B cell (primary cell): ENCODE measurements around the gene CPNE1. TPM values are rescaled to one million over a fixed set of nuclear protein-coding genes. Genes with fewer than 3 reads are reported as not detected.

Experiments used
- ATAC-seq: fragments of 200-7000 bp; cut with Tn5 transposase; one replicate; pipeline ENCODE4 v1.10.0; 2021; ENCODE audit warnings: low read depth, mild to moderate bottlenecking, moderate number of reproducible peaks, moderate library complexity
- CTCF ChIA-PET: fragments of 350-600 bp; sonication (Branson Sonifier 250); formaldehyde crosslinking; loops from one replicate; lab custom pipeline; 2021; ENCODE audit warnings: antibody characterized with exemption, inconsistent platforms; lab: Charles Lee
- POLR2A ChIA-PET: fragments of 350-600 bp; sonication (Branson Sonifier 250); formaldehyde crosslinking; loops from one replicate; lab custom pipeline; 2021; ENCODE audit warnings: antibody characterized with exemption; lab: Charles Lee
- DNase-seq: peaks from one replicate; pipeline ENCODE4 v3.0.0; 2013
- H2AFZ ChIP-seq: 2 replicates; pipeline ENCODE4 v1.6.1; 2012; ENCODE audit warnings: mild to moderate bottlenecking, low read depth, low read length; ENCODE audit not compliant: insufficient read depth, poor library complexity, severe bottlenecking
- H3K27ac ChIP-seq, 2 donors: 1 replicate in 1 of 2; 2 replicates in 1 of 2; pipeline ENCODE4 v1.5.1; 2012 to 2013; ENCODE audit warnings: low read length in 2 of 2, mild to moderate bottlenecking in 2 of 2, moderate library complexity in 1 of 2
- H3K27me3 ChIP-seq, 4 experiments: fragments of 200-600 bp in 1 of 4; sonication (generic) in 1 of 4; replicated peaks in 1 of 4; 1 replicate in 2 of 4; 2 replicates in 2 of 4; pipeline versions ENCODE4 v1.6.1 to v1.7.0; 2013 to 2016; ENCODE audit warnings: low read length in 3 of 4, mild to moderate bottlenecking in 2 of 4, mixed read lengths in 1 of 4, moderate library complexity in 1 of 4; ENCODE audit not compliant: insufficient read depth in 4 of 4, control insufficient read depth in 3 of 4; ENCODE audit errors: control extremely low read depth in 1 of 4
- H3K36me3 ChIP-seq, 2 experiments: replicated peaks in 1 of 2; 1 replicate in 1 of 2; 2 replicates in 1 of 2; pipeline versions ENCODE4 v1.6.1 to v1.7.1; 2013; ENCODE audit warnings: low read length in 1 of 2; ENCODE audit not compliant: insufficient read depth in 2 of 2, control insufficient read depth in 1 of 2; ENCODE audit errors: control extremely low read depth in 1 of 2, extremely low read depth in 1 of 2
- H3K4me1 ChIP-seq, 2 donors: fragments of 200-600 bp in 1 of 2; sonication (generic) in 1 of 2; 1 replicate in 1 of 2; 2 replicates in 1 of 2; pipeline versions ENCODE4 v1.5.1 to v1.6.1; 2013 to 2017; ENCODE audit warnings: low read length in 2 of 2; ENCODE audit not compliant: control insufficient read depth in 2 of 2, insufficient read depth in 2 of 2
- H3K4me2 ChIP-seq: replicated peaks from 2 replicates; pipeline ENCODE3; 2012; ENCODE audit warnings: mild to moderate bottlenecking, low read depth, low read length; ENCODE audit not compliant: poor library complexity, severe bottlenecking
- H3K4me3 ChIP-seq, 5 experiments: fragments of 200-600 bp in 1 of 5; sonication (generic) in 1 of 5; 1 replicate in 3 of 5; 2 replicates in 2 of 5; pipeline versions ENCODE4 v1.5.1 to v1.7.0; 2011 to 2016; ENCODE audit warnings: low read length in 4 of 5, mild to moderate bottlenecking in 4 of 5, low read depth in 2 of 5, control low read depth in 1 of 5, moderate library complexity in 1 of 5; ENCODE audit not compliant: insufficient read depth in 1 of 5; ENCODE audit errors: control extremely low read depth in 1 of 5, extremely low read depth in 1 of 5
- H3K79me2 ChIP-seq: fragments of 200-600 bp; sonication (generic); one replicate; pipeline ENCODE4 v1.6.0; 2016; ENCODE audit warnings: low read length; ENCODE audit not compliant: control insufficient read depth, insufficient read depth
- H3K9ac ChIP-seq: fragments of 200-600 bp; sonication (generic); 2 replicates; pipeline ENCODE4 v1.6.1; 2017; ENCODE audit warnings: mild to moderate bottlenecking, low read length, moderate library complexity
- H3K9me3 ChIP-seq, 3 donors: one replicate each; pipeline versions ENCODE4 v1.6.1 to v1.7.1; 2013; ENCODE audit warnings: low read length in 2 of 3; ENCODE audit not compliant: control insufficient read depth in 2 of 3, insufficient read depth in 1 of 3; ENCODE audit errors: control extremely low read depth in 1 of 3
- H4K20me1 ChIP-seq: 2 replicates; pipeline ENCODE4 v1.6.0; 2012; ENCODE audit warnings: mild to moderate bottlenecking, low read length; ENCODE audit not compliant: insufficient read depth, control insufficient read depth, poor library complexity, severe bottlenecking
- H3K27ac Mint-ChIP-seq: one replicate; pipeline ENCODE4 v1.8.0; 2021; ENCODE audit warnings: mixed read lengths
- H3K27me3 Mint-ChIP-seq: one replicate; pipeline ENCODE4 v1.8.0; 2021; ENCODE audit warnings: mixed read lengths
- H3K4me1 Mint-ChIP-seq: one replicate; pipeline ENCODE4 v1.8.0; 2021; ENCODE audit warnings: mixed read lengths
- H3K4me3 Mint-ChIP-seq: one replicate; pipeline ENCODE4 v1.8.0; 2021; ENCODE audit warnings: mixed read lengths
- H3K9me3 Mint-ChIP-seq: one replicate; pipeline ENCODE4 v1.8.0; 2022; ENCODE audit warnings: mixed read lengths; ENCODE audit not compliant: insufficient read depth
- CTCF ChIP-seq: fragments of 200-600 bp; IDR thresholded peaks from one replicate; pipeline ENCODE4 v1.8.0; 2022; ENCODE audit warnings: antibody characterized with exemption, mild to moderate bottlenecking
- EZH2 ChIP-seq: IDR thresholded peaks from 2 replicates; pipeline ENCODE4 v1.6.1; 2012; ENCODE audit warnings: borderline replicate concordance, low read depth, mild to moderate bottlenecking, moderate library complexity, low read length; ENCODE audit not compliant: insufficient read depth, poor library complexity, severe bottlenecking
- WGBS: methylation state at CpG from one replicate; pipeline ENCODE4 v1.1.5; 2013; ENCODE audit warnings: missing lambda C conversion rate; ENCODE audit not compliant: insufficient coverage; 5-methylcytosine and 5-hydroxymethylcytosine counted together
- intact Hi-C: fragments of 100-400 bp; cut with micrococcal nuclease; formaldehyde crosslinking; loops from one replicate; pipeline ENCODE4 v1.10.0; 2022
- polyA plus RNA-seq: library from polyadenylated mRNA; depleted of rRNA; stranded (reverse); fragments of >200 nt; gene quantifications from 2 replicates; pipeline ENCODE4 v1.2.3, GENCODE V29; 2012
- total RNA-seq, 2 donors: library from RNA; stranded (reverse); fragments of 120-200 nt in 1 of 2; gene quantifications; 1 replicate in 1 of 2; 2 replicates in 1 of 2; pipeline versions ENCODE4 v1.2.3 to v1.2.4, GENCODE V29; 2013 to 2022

The CPNE1 gene
- total and polyA plus RNA-seq, 2 donors (not counting 1 experiment from before 2014, with no cell fraction given), result 321 to 323 TPM

- Histone ChIP-seq H3K4me3 (no peak overlapping the region), H3K36me3 (peaks cover 0 to 17% of the 10 kb centered on the region in 2 experiments), H4K20me1 (peaks cover 70% of the 10 kb centered on the region), H2AFZ (no peak overlapping the region), H3K9me3 (no peaks in the 10 kb centered on the region), H3K79me2 (peaks cover 91% of the 10 kb centered on the region), H3K9ac (no peak overlapping the region), H3K4me2 (no peak overlapping the region), H3K27me3 (no peaks in the 10 kb centered on the region), H3K4me1 (no peaks in the 10 kb centered on the region), H3K27ac (no peak overlapping the region)
- peaks cover 39% of the 10 kb centered on the region for H3K4me1 Mint-ChIP-seq
- no peaks in the 10 kb centered on the region for H3K9me3 Mint-ChIP-seq
- CTCF ChIA-PET, result no interaction called here
- intact Hi-C loops, result no loop called here
- 91% methylated on average over 1 of the region's 2 CpGs for WGBS
- ATAC-seq (no peak), DNase-seq (no peak)
- H3K27me3 Mint-ChIP-seq, result no peaks in the 10 kb centered on the region
- POLR2A ChIA-PET, result no interaction called here
- H3K4me3 Mint-ChIP-seq, result no peak overlapping the region
- no peak for TF ChIP-seq CTCF
- TF ChIP-seq EZH2, result no peak
- no peak overlapping the region for H3K27ac Mint-ChIP-seq
These were observed 28.6 kb downstream of the CPNE1 start for GRCh38 chr20:35636095-35636494.

GRCh38 chr20:35635652-35636051, 29.0 kb downstream of the CPNE1 start:
- 96% methylated on average over 2 of the region's 4 CpGs for whole genome bisulfite sequencing
- Histone ChIP-seq H3K36me3 (peaks cover 1 to 21% of the 10 kb centered on the region in 2 experiments), H3K4me3 (no peak overlapping the region), H3K27me3 (no peaks in the 10 kb centered on the region), H3K79me2 (peaks cover 91% of the 10 kb centered on the region), H3K9me3 (no peaks in the 10 kb centered on the region), H3K27ac (no peak overlapping the region), H4K20me1 (peaks cover 66% of the 10 kb centered on the region), H3K4me1 (no peaks in the 10 kb centered on the region), H3K4me2 (no peak overlapping the region), H2AFZ (no peak overlapping the region), H3K9ac (no peak overlapping the region)
- intact Hi-C loops, result no loop called here
- ATAC-seq, result no peak
- Mint-ChIP-seq H3K9me3 (no peaks in the 10 kb centered on the region), H3K4me1 (peaks cover 39% of the 10 kb centered on the region), H3K4me3 (no peak overlapping the region), H3K27ac (no peak overlapping the region), H3K27me3 (no peaks in the 10 kb centered on the region)
- DNase-seq, result no peak
- CTCF ChIA-PET, result interaction anchor here (1.3 to 2.0 kb wide), 2 partner anchors 12 to 16 kb away, joined by 3 to 5 read pairs; no protein-coding TSS in a partner anchor
- POLR2A ChIA-PET, result no interaction called here
- TF ChIP-seq CTCF (no peak), EZH2 (no peak)
